Omental fat pad (tissue), 4 donors: ENCODE measurements around the gene GALE. TPM values are rescaled to one million over a fixed set of nuclear protein-coding genes. Genes with fewer than 3 reads are reported as not detected.
A peak's percentile ranks its signal among the peaks of the same experiment; 100 is the strongest.
"Not testable (repeated sequence)": the region's sequence is repeated elsewhere in the genome, so short reads cannot be mapped to it uniquely, and the experiment has no call there.

Experiments
- ATAC-seq: fragments of 150-250 bp; one replicate; pipeline ENCODE4 v1.9.1; 2016; ENCODE audit warnings: mild to moderate bottlenecking, moderate library complexity; ENCODE audit not compliant: low FRiP score
- DNase-seq: peaks from one replicate; pipeline ENCODE4 v3.0.0-alpha.2; 2019; ENCODE audit warnings: low spot score
- CTCF ChIP-seq, 3 donors: fragments of 450-650 bp; IDR thresholded peaks; one replicate each; pipeline ENCODE4 v1.5.1; 2016 to 2017; ENCODE audit warnings: antibody characterized with exemption in 3 of 3, mild to moderate bottlenecking in 3 of 3, moderate library complexity in 2 of 3
- total RNA-seq, 4 donors: library from RNA; depleted of rRNA; stranded (reverse); fragments of >200 nt; gene quantifications; one replicate each; pipeline ENCODE4 v1.1.0, GENCODE V29; 2016

Gene GALE
- total RNA-seq, 4 donors from 2014 or later = 15.6 to 19.4 (median 17.9) TPM

GRCh38 chr1:23787701-23788100 is 12.9 kb downstream of the GALE start:
- no peak for TF ChIP-seq CTCF (IDR thresholded peaks at IDR 0.05)
- ATAC-seq (no peak), DNase-seq (no peak)

- no peak for DNase-seq
- TF ChIP-seq CTCF (IDR thresholded peaks at IDR 0.05) = no peak
- ATAC-seq = no peak
Observed at GRCh38 chr1:23784846-23785245, 15.7 kb downstream of the GALE start.

- not testable (repeated sequence) for DNase-seq, ATAC-seq
Observed at GRCh38 chr1:23783141-23783540, 17.4 kb downstream of the GALE start.

GRCh38 chr1:23779826-23780371 is 20.7 kb downstream of the GALE start:
- no peak for TF ChIP-seq CTCF (IDR thresholded peaks at IDR 0.05)
- no peak for DNase-seq
- no peak for ATAC-seq

GRCh38 chr1:23777979-23778814 is 22.4 kb downstream of the GALE start, which contains the start of gene PITHD1:
TSS of gene PITHD1 (plus strand) at chr1:23778418. CDS start at chr1:23778516, 98 bp downstream.
- DNase-seq (no peak), ATAC-seq (peak; percentile 88)
- no peak for TF ChIP-seq CTCF (IDR thresholded peaks at IDR 0.05)

- DNase-seq = no peak
- no peak for ATAC-seq
- TF ChIP-seq CTCF (IDR thresholded peaks at IDR 0.05) = no peak
Observed at GRCh38 chr1:23776217-23776616, 24.3 kb downstream of the GALE start.

GRCh38 chr1:23774174-23774880 is 26.2 kb downstream of the GALE start:
- DNase-seq = no peak
- ATAC-seq = no peak
- TF ChIP-seq CTCF (IDR thresholded peaks at IDR 0.05) = no peak
